Keratinocyte (primary cell): ENCODE data around the gene PGAP6. TPM values are rescaled to one million over a fixed set of nuclear protein-coding genes. Genes with fewer than 3 reads are reported as not detected.

Source experiments
- DNase-seq: peaks from one replicate; pipeline ENCODE4 v3.0.0-alpha.2; 2011; ENCODE audit warnings: low read depth, missing footprints, low spot score
- FAIRE-seq: peaks from 2 replicates; lab custom pipeline; 2011; peaks lifted over from hg19 to GRCh38; lab: Jason Lieb, UNC
- H2AFZ ChIP-seq: 2 replicates; pipeline ENCODE4 v1.6.0; 2012; ENCODE audit warnings: low read length, control low read depth, inconsistent platforms; ENCODE audit not compliant: control insufficient read depth
- H3K27ac ChIP-seq: 2 replicates; pipeline ENCODE4 v1.5.1; 2011; ENCODE audit warnings: low read length; ENCODE audit not compliant: control insufficient read depth, insufficient read depth
- H3K27me3 ChIP-seq: 3 replicates; pipeline ENCODE4 v1.6.0; 2011; ENCODE audit warnings: low read length; ENCODE audit not compliant: control insufficient read depth, insufficient read depth; ENCODE audit errors: extremely low read depth
- H3K36me3 ChIP-seq, 2 experiments: 2 replicates in 1 of 2; 3 replicates in 1 of 2; pipeline ENCODE4 v1.5.1; 2011; ENCODE audit warnings: low read length in 2 of 2, mild to moderate bottlenecking in 1 of 2; ENCODE audit not compliant: control insufficient read depth in 2 of 2, insufficient read depth in 2 of 2; ENCODE audit errors: extremely low read depth in 1 of 2
- H3K4me1 ChIP-seq: 3 replicates; pipeline ENCODE4 v1.5.1; 2011; ENCODE audit warnings: low read length; ENCODE audit not compliant: control insufficient read depth, insufficient read depth; ENCODE audit errors: extremely low read depth
- H3K4me2 ChIP-seq: 3 replicates; pipeline ENCODE4 v1.6.0; 2011; ENCODE audit warnings: low read depth, low read length; ENCODE audit not compliant: control insufficient read depth, insufficient read depth; ENCODE audit errors: extremely low read depth
- H3K4me3 ChIP-seq, 3 experiments: fragments of 200-600 bp in 1 of 3; sonication (generic) in 1 of 3; 2 replicates in 2 of 3; 3 replicates in 1 of 3; pipeline ENCODE4 v1.5.1; 2011 to 2016; ENCODE audit warnings: low read length in 3 of 3, mild to moderate bottlenecking in 3 of 3, control low read depth in 2 of 3, inconsistent platforms in 1 of 3, low read depth in 1 of 3, mixed read lengths in 1 of 3, mixed run types in 1 of 3, moderate library complexity in 1 of 3; ENCODE audit not compliant: control insufficient read depth in 2 of 3, insufficient read depth in 2 of 3; ENCODE audit errors: extremely low read depth in 1 of 3
- H3K79me2 ChIP-seq: 2 replicates; pipeline ENCODE4 v1.6.0; 2012; ENCODE audit warnings: low read length; ENCODE audit not compliant: control insufficient read depth, insufficient read depth
- H3K9ac ChIP-seq: 3 replicates; pipeline ENCODE4 v1.6.0; 2011; ENCODE audit warnings: low read length; ENCODE audit not compliant: control insufficient read depth, insufficient read depth; ENCODE audit errors: extremely low read depth
- H3K9me1 ChIP-seq: 3 replicates; pipeline ENCODE4 v1.6.0; 2011; ENCODE audit warnings: low read length; ENCODE audit not compliant: control insufficient read depth, insufficient read depth; ENCODE audit errors: extremely low read depth
- H3K9me3 ChIP-seq: 2 replicates; pipeline ENCODE4 v1.5.1; 2012; ENCODE audit warnings: low read depth, low read length; ENCODE audit not compliant: control insufficient read depth
- H4K20me1 ChIP-seq: 3 replicates; pipeline ENCODE4 v1.6.0; 2011; ENCODE audit warnings: low read length; ENCODE audit not compliant: control insufficient read depth, insufficient read depth; ENCODE audit errors: extremely low read depth
- EZH2 ChIP-seq: IDR thresholded peaks from one replicate; pipeline ENCODE4 v1.6.1; 2012; ENCODE audit warnings: inconsistent platforms, mild to moderate bottlenecking, low read length, moderate library complexity
- dilution Hi-C: fragments of 300-500 bp; cut with MboI; formaldehyde crosslinking; loops from one replicate; pipeline ENCODE4 v1.7.0; 2020; ENCODE audit warnings: low sequenced_read_pairs; ENCODE audit not compliant: extremely low pct_ligation_motif_present
- polyA plus RNA-seq, 5 experiments: library from polyadenylated mRNA; depleted of rRNA in 3 of 5; stranded (reverse) in 3 of 5; stranded (forward) in 1 of 5; unstranded in 1 of 5; fragments of >200 nt; gene quantifications; 1 replicate in 1 of 5; 2 replicates in 3 of 5; 3 replicates in 1 of 5; pipeline versions ENCODE4 v1.2.1 to v1.2.3, GENCODE V29; 2011 to 2012; ENCODE audit warnings: missing spikeins in 2 of 5, low read depth in 1 of 5, low replicate concordance in 1 of 5
- TF ChIP-seq, protein P1 (sequence below), 3 experiments: IDR thresholded peaks in 1 of 3; conservative IDR thresholded peaks in 1 of 3; optimal IDR thresholded peaks in 1 of 3; 2 replicates in 2 of 3; 3 replicates in 1 of 3; pipeline versions ENCODE3 to v1.5.1; 2011; ENCODE audit warnings: low read length in 3 of 3, mild to moderate bottlenecking in 3 of 3, moderate library complexity in 2 of 3, control low read depth in 1 of 3, inconsistent platforms in 1 of 3; ENCODE audit not compliant: insufficient read depth in 2 of 3; ENCODE audit errors: extremely low read depth in 1 of 3

PGAP6 gene
- polyA plus RNA-seq, 1 donor (not counting 4 experiments of a cell fraction or from before 2014, with no cell fraction given), result 25.5 TPM

DNA sequence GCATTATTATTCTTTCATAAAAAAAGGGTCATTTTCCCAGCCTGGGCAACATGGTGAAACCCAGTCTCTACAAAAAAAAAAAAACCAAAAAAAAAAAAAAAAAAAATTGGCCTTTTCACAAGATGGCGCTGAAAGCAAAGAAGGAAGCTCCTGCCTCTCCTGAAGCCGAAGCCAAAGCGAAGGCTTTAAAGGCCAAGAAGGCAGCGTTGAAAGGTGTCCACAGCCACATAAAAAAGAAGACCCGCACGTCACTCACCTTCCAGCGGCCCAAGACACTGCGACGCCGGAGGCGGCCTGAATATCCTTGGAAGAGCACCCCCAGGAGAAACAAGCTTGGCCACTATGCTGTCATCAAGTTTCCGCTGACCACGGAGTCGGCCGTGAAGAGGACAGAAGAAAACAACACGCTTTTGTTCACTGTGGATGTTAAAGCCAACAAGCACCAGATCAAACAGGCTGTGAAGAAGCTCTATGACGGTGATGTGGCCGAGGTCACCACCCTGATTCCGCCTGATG, 4.9 kb upstream of the PGAP6 start:
- Histone ChIP-seq H3K27me3 (no peaks in the 10 kb centered on the region), H4K20me1 (no peaks in the 10 kb centered on the region), H3K4me3 (no peak overlapping the region), H3K9ac (no peak overlapping the region), H2AFZ (no peak overlapping the region), H3K9me1 (no peaks in the 10 kb centered on the region), H3K9me3 (no peaks in the 10 kb centered on the region), H3K4me1 (peaks cover 13% of the 10 kb centered on the region), H3K4me2 (no peak overlapping the region), H3K79me2 (no peaks in the 10 kb centered on the region), H3K36me3 (no peaks in the 10 kb centered on the region), H3K27ac (no peak overlapping the region)
- DNase-seq (no peak), FAIRE-seq (no peak)
- dilution Hi-C loops, result no loop called here
- TF ChIP-seq, protein P1, sequence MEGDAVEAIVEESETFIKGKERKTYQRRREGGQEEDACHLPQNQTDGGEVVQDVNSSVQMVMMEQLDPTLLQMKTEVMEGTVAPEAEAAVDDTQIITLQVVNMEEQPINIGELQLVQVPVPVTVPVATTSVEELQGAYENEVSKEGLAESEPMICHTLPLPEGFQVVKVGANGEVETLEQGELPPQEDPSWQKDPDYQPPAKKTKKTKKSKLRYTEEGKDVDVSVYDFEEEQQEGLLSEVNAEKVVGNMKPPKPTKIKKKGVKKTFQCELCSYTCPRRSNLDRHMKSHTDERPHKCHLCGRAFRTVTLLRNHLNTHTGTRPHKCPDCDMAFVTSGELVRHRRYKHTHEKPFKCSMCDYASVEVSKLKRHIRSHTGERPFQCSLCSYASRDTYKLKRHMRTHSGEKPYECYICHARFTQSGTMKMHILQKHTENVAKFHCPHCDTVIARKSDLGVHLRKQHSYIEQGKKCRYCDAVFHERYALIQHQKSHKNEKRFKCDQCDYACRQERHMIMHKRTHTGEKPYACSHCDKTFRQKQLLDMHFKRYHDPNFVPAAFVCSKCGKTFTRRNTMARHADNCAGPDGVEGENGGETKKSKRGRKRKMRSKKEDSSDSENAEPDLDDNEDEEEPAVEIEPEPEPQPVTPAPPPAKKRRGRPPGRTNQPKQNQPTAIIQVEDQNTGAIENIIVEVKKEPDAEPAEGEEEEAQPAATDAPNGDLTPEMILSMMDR (optimal IDR thresholded peaks at IDR 0.05 in 1 of 3, IDR thresholded peaks at IDR 0.05 in 1 of 3, conservative IDR thresholded peaks at IDR 0.05 in 1 of 3; ENCODE audit: extremely low read depth in 1 of 3, insufficient read depth in 2 of 3, low read length in 3 of 3), result no peak
- no peak for TF ChIP-seq EZH2

DNA sequence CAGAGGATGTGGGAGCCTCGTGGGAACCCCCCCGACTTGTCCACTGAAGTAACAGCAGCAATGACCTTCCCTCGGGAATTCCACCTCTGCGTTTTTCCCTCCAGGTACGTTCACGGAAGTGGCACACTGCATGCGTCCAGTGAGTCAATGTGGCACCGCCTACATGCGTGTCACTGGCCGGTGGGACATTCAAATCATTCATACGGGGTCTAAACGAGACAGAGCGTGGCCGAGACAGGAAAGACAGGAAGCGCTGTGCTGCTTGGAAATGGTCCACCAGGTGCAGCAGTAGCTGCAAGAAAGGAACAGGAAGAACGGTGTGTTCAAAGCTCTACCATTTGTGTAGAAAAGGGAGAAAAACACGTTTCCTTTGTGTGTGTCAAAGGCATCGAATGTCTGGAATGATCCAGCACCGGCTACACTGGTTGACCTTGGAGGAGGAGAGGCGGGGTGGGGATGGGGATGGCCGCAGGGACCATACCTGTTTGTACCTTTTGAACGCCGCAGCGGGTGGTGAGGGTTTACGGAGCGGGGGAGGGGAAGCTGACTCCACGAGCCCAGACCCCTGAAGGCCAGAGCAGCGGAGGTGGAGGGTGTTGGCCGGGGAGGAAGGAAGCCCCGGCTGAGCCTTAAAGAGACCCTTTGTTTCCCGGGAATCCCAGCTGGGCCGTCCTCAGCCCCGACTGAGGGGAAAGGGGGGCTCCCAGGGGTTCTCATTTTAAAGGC, 1.7 kb upstream of the PGAP6 start:
- Histone ChIP-seq H3K36me3 (no peaks in the 10 kb centered on the region), H3K4me3 (peak overlapping the region in 2 of 3 experiments; percentile 73 to 74), H3K4me2 (peak overlapping the region; percentile 88), H3K9me1 (no peaks in the 10 kb centered on the region), H3K27ac (peak overlapping the region; percentile 25), H3K79me2 (peaks cover 9% of the 10 kb centered on the region), H3K9ac (peak overlapping the region; percentile 30), H3K4me1 (peaks cover 16% of the 10 kb centered on the region), H2AFZ (peak overlapping the region; percentile 63), H3K27me3 (no peaks in the 10 kb centered on the region), H3K9me3 (no peaks in the 10 kb centered on the region), H4K20me1 (no peaks in the 10 kb centered on the region)
- FAIRE-seq, result peak; percentile 91
- dilution Hi-C loops, result no loop called here
- peak; percentile 44 for DNase-seq
- TF ChIP-seq, protein P1 (optimal IDR thresholded peaks at IDR 0.05 in 1 of 3, IDR thresholded peaks at IDR 0.05 in 1 of 3, conservative IDR thresholded peaks at IDR 0.05 in 1 of 3; ENCODE audit: extremely low read depth in 1 of 3, insufficient read depth in 2 of 3, low read length in 3 of 3), result no peak
- no peak for TF ChIP-seq EZH2
